Measurements from ENCODE around the gene TIAM1. TPM values are rescaled to one million over a fixed set of nuclear protein-coding genes. Genes with fewer than 3 reads are reported as not detected.

The TIAM1 gene
- total and polyA plus RNA-seq, 2 of the 8 experiments (the other 6 are each of a cell fraction or from before 2014, with no cell fraction given), result 10.1 to 30.7 TPM

- TF ChIP-seq EP300 (IDR thresholded peaks at IDR 0.05; ENCODE audit: borderline replicate concordance in 1 of 2, low read depth in 2 of 2, low read length in 2 of 2) (no peak), HDAC2 (IDR thresholded peaks at IDR 0.05; ENCODE audit: borderline replicate concordance in 1 of 2, low read depth in 2 of 2, low read length in 2 of 2) (no peak), PHF8 (conservative IDR thresholded peaks at IDR 0.05; ENCODE audit: low read depth, low read length) (no peak)
- TF ChIP-seq, protein P1, sequence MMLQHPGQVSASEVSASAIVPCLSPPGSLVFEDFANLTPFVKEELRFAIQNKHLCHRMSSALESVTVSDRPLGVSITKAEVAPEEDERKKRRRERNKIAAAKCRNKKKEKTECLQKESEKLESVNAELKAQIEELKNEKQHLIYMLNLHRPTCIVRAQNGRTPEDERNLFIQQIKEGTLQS (IDR thresholded peaks at IDR 0.05; ENCODE audit: insufficient read depth, low read depth, low read length), result no peak
Observed at GRCh38 chr21:31337086-31337485, 7.0 kb downstream of the TIAM1 start (continued).
